KOPT-K1 (cell line): ENCODE results near the gene LHX6.

Experiments
- H3K27ac ChIP-seq: fragments of 200-600 bp; sonication (generic); 2 replicates; pipeline ENCODE4 v1.5.1; 2016; ENCODE audit warnings: antibody characterized with exemption, mild to moderate bottlenecking, low read depth, low read length; ENCODE audit not compliant: poor library complexity, severe bottlenecking
- H3K36me3 ChIP-seq: fragments of 200-600 bp; sonication (generic); 2 replicates; pipeline ENCODE4 v1.5.1; 2017; ENCODE audit warnings: antibody characterized with exemption, mild to moderate bottlenecking, low read length, moderate library complexity; ENCODE audit not compliant: insufficient read depth
- H3K9me3 ChIP-seq: fragments of 200-600 bp; sonication (generic); 2 replicates; pipeline ENCODE4 v1.5.1; 2017; ENCODE audit warnings: antibody characterized with exemption, low read length, mild to moderate bottlenecking; ENCODE audit not compliant: insufficient read depth, poor library complexity, severe bottlenecking

LHX6 gene

GRCh38 chr9:122193651-122194050 lies 35.1 kb downstream of the LHX6 start:
- Histone ChIP-seq H3K36me3 (no peaks in the 10 kb centered on the region), H3K9me3 (no peaks in the 10 kb centered on the region), H3K27ac (no peak overlapping the region)

GRCh38 chr9:122192914-122193525 lies 35.7 kb downstream of the LHX6 start:
- Histone ChIP-seq H3K27ac (no peak overlapping the region), H3K36me3 (no peaks in the 10 kb centered on the region), H3K9me3 (no peaks in the 10 kb centered on the region)

- H3K36me3 ChIP-seq, result no peaks in the 10 kb centered on the region
- no peaks in the 10 kb centered on the region for H3K9me3 ChIP-seq
- no peak overlapping the region for H3K27ac ChIP-seq
Observed at GRCh38 chr9:122192261-122192875, 36.4 kb downstream of the LHX6 start.

GRCh38 chr9:122191584-122191983 lies 37.2 kb downstream of the LHX6 start:
- Histone ChIP-seq H3K9me3 (no peaks in the 10 kb centered on the region), H3K27ac (no peak overlapping the region), H3K36me3 (no peaks in the 10 kb centered on the region)

GRCh38 chr9:122190597-122191381 lies 38.0 kb downstream of the LHX6 start:
- no peaks in the 10 kb centered on the region for H3K9me3 ChIP-seq
- H3K27ac ChIP-seq, result no peak overlapping the region
- no peaks in the 10 kb centered on the region for H3K36me3 ChIP-seq

GRCh38 chr9:122188369-122188768 lies 40.4 kb downstream of the LHX6 start:
- no peaks in the 10 kb centered on the region for H3K9me3 ChIP-seq
- H3K27ac ChIP-seq, result no peak overlapping the region
- no peaks in the 10 kb centered on the region for H3K36me3 ChIP-seq

- H3K36me3 ChIP-seq, result no peaks in the 10 kb centered on the region
Observed at GRCh38 chr9:122186777-122187470, 41.8 kb downstream of the LHX6 start.

GRCh38 chr9:122186301-122186700 lies 42.5 kb downstream of the LHX6 start:
- H3K9me3 ChIP-seq, result no peaks in the 10 kb centered on the region
- H3K27ac ChIP-seq, result no peak overlapping the region
- no peaks in the 10 kb centered on the region for H3K36me3 ChIP-seq

More at GRCh38 chr9:122186777-122187470, 41.8 kb downstream of the LHX6 start:
- H3K9me3 ChIP-seq, result no peaks in the 10 kb centered on the region
- no peak overlapping the region for H3K27ac ChIP-seq

- Histone ChIP-seq H3K9me3 (no peaks in the 10 kb centered on the region), H3K27ac (no peak overlapping the region), H3K36me3 (no peaks in the 10 kb centered on the region)
Observed at GRCh38 chr9:122184551-122184950, 44.2 kb downstream of the LHX6 start.

GRCh38 chr9:122183501-122183900 lies 45.3 kb downstream of the LHX6 start:
- H3K36me3 ChIP-seq, result no peaks in the 10 kb centered on the region
- H3K27ac ChIP-seq, result no peak overlapping the region
- H3K9me3 ChIP-seq, result no peaks in the 10 kb centered on the region

- Histone ChIP-seq H3K27ac (no peak overlapping the region), H3K9me3 (no peaks in the 10 kb centered on the region), H3K36me3 (no peaks in the 10 kb centered on the region)
Observed at GRCh38 chr9:122180633-122181032, 48.1 kb downstream of the LHX6 start.

- H3K36me3 ChIP-seq, result no peaks in the 10 kb centered on the region
- no peak overlapping the region for H3K27ac ChIP-seq
- no peaks in the 10 kb centered on the region for H3K9me3 ChIP-seq
Observed at GRCh38 chr9:122179690-122180074, 49.1 kb downstream of the LHX6 start.

- H3K9me3 ChIP-seq, result no peaks in the 10 kb centered on the region
- no peaks in the 10 kb centered on the region for H3K36me3 ChIP-seq
- H3K27ac ChIP-seq, result no peak overlapping the region
Observed at GRCh38 chr9:122179054-122179689, 49.6 kb downstream of the LHX6 start.

GRCh38 chr9:122176916-122177315 lies 51.8 kb downstream of the LHX6 start:
- H3K27ac ChIP-seq, result no peak overlapping the region
- H3K36me3 ChIP-seq, result no peaks in the 10 kb centered on the region
- H3K9me3 ChIP-seq, result no peaks in the 10 kb centered on the region

GRCh38 chr9:122173670-122174069 lies 55.1 kb downstream of the LHX6 start:
- Histone ChIP-seq H3K27ac (no peak overlapping the region), H3K9me3 (no peaks in the 10 kb centered on the region), H3K36me3 (no peaks in the 10 kb centered on the region)
